GM15510 (cell line): Measurements from ENCODE around the gene OTOS.

Experiments used
- POLR2A ChIP-seq: IDR thresholded peaks from 3 replicates; pipeline ENCODE4 v1.6.1; 2011; ENCODE audit warnings: borderline replicate concordance; ENCODE audit not compliant: insufficient read length; ENCODE audit errors: extremely low read depth

OTOS gene

GRCh38 chr2:240147382-240147781, 6.9 kb upstream of the OTOS start:
- TF ChIP-seq POLR2A = no peak

GRCh38 chr2:240146627-240147278, 6.3 kb upstream of the OTOS start:
- TF ChIP-seq POLR2A = no peak

- no peak for TF ChIP-seq POLR2A
Measured at GRCh38 chr2:240146141-240146561, 5.7 kb upstream of the OTOS start.

DNA sequence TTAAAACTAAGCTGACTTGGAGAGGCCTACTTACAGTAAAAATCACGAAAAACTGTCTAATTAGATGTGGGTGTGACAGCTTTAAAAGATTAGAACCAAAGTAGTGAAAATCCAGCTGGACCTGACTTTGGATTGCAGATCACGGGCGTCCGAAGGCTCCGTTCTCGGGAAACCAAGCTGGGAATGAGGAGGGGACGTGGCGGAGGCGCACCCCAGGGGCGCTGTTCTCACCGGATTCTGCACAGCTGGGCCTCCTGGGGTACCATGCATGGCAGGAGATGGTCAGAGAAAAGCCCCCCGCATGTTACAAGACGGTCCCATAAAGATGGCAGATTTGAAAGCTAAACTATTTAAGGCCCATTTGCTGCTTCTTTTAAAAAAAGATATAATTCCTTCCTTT, 5.0 kb upstream of the OTOS start:
- TF ChIP-seq POLR2A = no peak

- TF ChIP-seq POLR2A = no peak
Measured at GRCh38 chr2:240144649-240145261, 4.3 kb upstream of the OTOS start.

DNA sequence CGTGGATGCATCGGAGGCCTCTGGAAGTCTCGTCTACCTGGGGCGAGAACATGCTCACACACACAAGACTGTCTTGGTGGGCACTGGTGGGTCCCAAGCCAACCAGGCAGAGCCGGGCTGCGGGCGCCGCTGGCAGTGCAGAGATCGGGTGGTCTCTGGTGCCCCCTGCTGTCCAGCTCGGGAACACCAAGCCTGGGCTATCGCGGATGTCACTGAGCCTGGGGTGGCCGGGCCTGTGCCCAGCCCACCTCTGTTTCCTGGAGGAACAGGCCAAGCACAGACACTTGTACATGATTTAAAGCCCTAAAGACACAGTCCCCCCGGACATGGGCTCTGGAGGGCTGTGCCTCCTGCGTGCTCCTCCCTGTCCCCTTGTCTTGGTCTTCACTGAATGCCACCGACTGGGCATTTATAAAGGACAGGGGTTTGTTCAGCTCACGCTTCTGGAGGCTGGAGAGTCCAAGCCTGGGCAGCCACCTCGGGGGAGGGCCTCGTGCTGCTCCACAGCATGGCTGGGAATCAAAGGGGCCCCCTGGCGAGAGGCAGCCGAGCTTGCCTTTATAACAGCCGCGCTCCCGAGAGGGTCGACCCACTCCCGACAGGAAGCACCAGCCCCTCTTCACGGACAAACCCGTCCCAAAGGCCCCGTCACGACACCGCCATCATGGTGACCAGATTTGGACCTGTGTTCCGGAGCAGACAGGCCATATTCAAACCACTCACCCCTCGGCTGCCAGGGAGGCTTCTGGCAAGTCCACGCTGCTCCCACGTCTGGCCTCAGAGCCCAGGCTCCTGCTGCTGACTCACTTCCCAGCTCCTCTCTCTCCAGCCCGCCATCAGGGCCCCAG, 3.6 kb upstream of the OTOS start:
- TF ChIP-seq POLR2A = no peak

DNA sequence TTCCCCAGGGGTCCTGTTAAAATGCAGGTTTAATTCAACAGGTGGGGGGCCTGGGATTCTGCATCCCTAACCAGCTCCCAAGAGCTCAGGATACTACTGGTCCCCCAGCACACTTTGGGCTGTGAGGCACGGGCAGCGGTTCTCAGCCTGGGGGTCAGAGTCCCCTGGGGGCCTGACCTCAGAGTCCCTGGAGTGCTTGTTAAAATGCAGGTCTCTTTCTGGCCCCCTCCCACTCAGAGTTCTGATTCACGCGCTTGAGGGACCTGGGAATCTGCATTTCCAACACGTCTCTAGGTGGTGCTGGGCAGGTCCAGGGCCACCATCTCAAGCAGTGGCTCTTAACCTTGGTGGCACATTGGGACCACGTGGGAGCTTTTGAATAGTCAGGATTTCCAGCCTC, 2.8 kb upstream of the OTOS start:
- no peak for TF ChIP-seq POLR2A

DNA sequence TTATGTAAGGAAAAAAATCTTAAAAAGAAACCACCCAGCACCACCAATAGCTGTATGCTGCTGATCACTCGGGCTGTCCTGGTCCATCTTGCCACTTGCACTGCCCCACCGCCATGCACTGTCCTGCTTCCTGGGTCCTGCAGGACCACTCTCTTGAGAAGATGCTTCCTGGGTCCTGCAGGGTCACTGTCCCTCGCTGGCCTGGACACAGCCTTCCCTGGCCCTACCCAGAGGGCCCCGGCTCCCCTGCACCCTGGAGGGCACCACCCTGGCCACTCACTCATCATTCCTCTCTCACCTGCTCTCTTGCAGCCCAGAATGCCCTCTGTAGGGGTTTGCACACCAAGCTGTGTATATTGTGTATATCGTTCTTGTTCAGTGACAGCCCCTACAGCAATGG, 2.4 kb upstream of the OTOS start:
- TF ChIP-seq POLR2A = no peak

DNA sequence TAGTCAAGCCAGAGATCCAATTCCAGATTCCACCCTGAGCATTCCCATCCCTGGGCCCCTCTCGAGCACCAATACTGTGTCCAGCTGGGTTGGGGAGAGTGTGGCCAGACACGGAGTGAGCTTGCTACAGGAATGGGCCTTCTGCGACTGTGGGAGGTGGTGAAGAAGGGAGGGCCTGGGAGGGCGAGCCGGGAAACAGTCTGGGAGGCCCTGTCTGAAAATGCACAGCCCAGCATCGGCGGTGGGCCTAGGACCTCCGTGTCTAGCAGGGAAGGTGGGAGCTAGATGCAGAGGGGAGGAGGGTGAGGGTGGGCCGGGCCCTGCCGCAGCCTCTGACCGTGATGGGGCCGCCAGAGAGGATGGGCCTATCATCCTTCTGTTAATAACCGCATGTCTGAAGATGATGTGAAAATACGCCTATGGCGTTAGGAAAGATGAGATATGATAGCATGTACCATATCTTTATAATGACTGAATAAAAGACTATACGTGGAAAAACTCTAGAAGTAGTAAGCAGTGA, 1.9 kb upstream of the OTOS start:
- no peak for TF ChIP-seq POLR2A

DNA sequence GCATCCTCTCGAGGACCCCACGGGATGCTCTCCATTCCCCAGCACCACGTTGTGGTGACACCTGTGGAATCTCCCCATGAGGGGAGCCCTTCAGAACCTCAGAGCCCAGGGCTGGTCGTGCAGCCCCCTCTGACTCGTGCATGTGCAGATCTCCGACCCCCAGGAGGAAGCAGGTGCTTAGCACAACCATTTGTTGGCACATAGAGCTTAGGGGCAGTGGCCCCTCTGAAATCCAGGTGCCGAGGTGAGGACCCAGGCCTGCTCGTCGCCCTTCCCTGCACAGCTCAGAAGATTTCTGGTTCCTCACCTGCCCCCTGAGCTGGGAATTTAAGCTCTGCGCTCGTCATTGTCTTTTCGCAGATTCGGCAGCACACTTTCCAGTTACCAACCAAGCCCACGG, 1.3 kb upstream of the OTOS start:
- no peak for TF ChIP-seq POLR2A

DNA sequence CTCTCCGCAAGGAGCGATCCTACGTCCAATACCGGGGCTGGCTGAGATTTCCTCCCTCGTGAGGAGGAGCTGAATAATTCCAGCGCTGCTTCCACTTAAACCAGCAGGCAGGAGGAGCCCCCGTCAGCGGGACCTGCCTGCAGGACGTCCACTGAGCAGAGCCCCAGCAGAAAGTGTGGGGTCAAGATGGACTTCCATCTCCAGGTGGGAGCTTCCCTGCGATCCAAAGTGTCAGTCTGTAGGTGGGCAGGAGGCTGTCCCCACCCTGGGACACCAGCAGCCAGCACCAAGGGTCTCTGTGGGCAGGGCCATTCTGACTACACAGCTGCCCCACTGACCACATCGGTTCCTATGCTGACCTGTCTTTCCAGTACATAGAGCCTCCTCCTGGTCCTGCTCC, 462 bp upstream of the OTOS start:
- no peak for TF ChIP-seq POLR2A

GRCh38 chr2:240139666-240140393, 628 bp downstream of the OTOS start:
- no peak for TF ChIP-seq POLR2A

DNA sequence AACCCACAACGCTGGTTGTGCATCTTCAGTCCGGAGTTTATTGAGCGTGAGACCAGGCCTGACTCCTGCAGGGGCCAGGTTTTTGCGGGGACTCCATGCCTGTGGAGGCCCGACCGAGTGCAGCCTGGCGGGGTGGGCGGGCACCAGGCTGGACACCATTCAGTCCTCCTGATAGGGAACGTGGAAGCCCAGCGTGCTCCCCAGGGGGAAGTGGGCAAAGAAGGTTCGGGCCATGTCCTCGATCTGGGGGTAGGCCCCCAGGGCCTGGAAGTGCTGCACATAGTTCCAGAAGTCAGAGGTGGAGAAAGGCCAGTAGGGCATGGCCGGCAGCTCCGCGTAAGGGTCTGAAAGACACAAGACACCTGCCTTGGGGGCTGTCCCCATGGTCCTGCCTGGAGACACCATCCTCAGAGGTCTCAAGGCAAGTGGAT, 1.4 kb downstream of the OTOS start:
- TF ChIP-seq POLR2A = no peak

GRCh38 chr2:240138254-240138984, 2.0 kb downstream of the OTOS start:
- no peak for TF ChIP-seq POLR2A
